ENCODE data around the gene GEN1.
A peak's percentile ranks its signal among the peaks of the same experiment; 100 is the strongest.

The GEN1 gene, protein sequence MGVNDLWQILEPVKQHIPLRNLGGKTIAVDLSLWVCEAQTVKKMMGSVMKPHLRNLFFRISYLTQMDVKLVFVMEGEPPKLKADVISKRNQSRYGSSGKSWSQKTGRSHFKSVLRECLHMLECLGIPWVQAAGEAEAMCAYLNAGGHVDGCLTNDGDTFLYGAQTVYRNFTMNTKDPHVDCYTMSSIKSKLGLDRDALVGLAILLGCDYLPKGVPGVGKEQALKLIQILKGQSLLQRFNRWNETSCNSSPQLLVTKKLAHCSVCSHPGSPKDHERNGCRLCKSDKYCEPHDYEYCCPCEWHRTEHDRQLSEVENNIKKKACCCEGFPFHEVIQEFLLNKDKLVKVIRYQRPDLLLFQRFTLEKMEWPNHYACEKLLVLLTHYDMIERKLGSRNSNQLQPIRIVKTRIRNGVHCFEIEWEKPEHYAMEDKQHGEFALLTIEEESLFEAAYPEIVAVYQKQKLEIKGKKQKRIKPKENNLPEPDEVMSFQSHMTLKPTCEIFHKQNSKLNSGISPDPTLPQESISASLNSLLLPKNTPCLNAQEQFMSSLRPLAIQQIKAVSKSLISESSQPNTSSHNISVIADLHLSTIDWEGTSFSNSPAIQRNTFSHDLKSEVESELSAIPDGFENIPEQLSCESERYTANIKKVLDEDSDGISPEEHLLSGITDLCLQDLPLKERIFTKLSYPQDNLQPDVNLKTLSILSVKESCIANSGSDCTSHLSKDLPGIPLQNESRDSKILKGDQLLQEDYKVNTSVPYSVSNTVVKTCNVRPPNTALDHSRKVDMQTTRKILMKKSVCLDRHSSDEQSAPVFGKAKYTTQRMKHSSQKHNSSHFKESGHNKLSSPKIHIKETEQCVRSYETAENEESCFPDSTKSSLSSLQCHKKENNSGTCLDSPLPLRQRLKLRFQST

DNA sequence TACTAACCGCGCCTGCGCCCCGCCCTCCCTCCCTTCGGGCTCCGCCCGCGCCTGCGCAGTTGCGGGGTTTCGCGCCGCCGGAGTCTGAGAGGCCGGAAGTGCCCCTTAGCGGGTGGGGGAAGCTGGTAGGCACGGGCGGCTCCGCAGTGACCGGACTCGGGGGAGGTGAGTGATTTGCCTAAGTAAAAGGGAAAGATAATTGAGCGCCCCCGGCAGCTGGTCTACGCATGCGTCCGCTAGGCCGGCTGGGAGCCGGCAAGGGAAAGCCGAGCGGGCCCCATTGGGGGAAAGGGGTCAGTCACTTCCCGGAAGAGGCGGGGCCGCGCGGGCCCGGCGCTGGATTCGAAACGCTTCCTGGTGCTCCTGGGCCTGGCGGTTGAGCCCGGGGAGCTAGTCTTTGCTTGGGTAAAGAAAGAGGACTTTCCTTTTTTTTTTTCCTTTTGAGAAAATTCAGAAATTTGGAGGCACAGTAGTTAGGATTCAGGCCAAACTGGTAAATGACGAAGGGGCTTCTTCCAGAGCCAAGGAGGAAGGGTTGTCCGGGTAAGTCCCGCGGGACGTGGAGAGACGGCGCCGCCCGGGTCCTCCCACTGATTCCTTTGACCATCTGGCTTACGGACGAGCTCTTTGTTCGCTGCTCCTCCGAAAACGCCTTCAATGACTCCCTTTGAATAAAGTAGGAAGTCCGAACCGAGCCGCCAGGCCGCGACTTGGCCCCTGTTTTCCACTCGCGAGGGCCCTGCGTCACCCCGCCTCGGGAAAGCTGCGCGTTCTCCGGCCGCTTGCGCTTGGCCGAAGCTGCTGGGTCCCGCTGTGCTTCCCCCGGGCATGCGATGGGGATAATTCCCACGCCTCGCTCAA lies at the start of gene GEN1, which contains the start of gene SMC6:
Gene GEN1, plus strand, starts transcription at position 336 of the 861 bp plus-strand sequence. CDS start 5,806 bp downstream, outside the sequence.
Gene SMC6, minus strand, starts transcription at position 8 of the 861 bp plus-strand sequence. CDS start 7,864 bp downstream, outside the sequence.
- H3K4me3 ChIP-seq (ENCODE audit: low read depth, low read length) = peak within 1 kb of the TSS; percentile 64
- TF ChIP-seq, protein P1, sequence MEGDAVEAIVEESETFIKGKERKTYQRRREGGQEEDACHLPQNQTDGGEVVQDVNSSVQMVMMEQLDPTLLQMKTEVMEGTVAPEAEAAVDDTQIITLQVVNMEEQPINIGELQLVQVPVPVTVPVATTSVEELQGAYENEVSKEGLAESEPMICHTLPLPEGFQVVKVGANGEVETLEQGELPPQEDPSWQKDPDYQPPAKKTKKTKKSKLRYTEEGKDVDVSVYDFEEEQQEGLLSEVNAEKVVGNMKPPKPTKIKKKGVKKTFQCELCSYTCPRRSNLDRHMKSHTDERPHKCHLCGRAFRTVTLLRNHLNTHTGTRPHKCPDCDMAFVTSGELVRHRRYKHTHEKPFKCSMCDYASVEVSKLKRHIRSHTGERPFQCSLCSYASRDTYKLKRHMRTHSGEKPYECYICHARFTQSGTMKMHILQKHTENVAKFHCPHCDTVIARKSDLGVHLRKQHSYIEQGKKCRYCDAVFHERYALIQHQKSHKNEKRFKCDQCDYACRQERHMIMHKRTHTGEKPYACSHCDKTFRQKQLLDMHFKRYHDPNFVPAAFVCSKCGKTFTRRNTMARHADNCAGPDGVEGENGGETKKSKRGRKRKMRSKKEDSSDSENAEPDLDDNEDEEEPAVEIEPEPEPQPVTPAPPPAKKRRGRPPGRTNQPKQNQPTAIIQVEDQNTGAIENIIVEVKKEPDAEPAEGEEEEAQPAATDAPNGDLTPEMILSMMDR (IDR thresholded peaks at IDR 0.05; ENCODE audit: low read depth, low read length, missing control alignments) = no peak
- DNase-seq (ENCODE audit: low read depth) = peak; percentile 89

DNA sequence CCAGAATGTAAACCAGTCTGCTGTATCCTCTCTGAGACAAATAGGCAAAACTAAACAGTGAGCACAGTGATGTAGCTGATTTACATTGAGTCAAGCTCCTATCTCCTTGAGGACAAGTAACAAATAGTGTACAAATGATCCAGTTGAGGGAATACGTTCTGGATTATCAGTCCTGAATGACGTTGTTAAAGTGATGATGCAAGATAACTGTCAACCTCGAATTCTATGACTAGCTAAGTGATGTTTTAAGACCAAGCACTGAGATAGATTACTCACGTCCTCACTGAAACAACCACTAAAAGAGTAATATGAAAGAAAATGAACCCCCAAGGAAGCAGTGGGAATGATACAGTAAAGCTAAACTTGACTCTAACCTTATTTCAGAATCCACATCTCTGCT lies 47.1 kb upstream of the GEN1 start:
- H3K4me3 ChIP-seq (ENCODE audit: low read depth, low read length) = no peak overlapping the region
- TF ChIP-seq, protein P1 (IDR thresholded peaks at IDR 0.05; ENCODE audit: low read depth, low read length, missing control alignments) = no peak
- no peak for DNase-seq (ENCODE audit: low read depth)

DNA sequence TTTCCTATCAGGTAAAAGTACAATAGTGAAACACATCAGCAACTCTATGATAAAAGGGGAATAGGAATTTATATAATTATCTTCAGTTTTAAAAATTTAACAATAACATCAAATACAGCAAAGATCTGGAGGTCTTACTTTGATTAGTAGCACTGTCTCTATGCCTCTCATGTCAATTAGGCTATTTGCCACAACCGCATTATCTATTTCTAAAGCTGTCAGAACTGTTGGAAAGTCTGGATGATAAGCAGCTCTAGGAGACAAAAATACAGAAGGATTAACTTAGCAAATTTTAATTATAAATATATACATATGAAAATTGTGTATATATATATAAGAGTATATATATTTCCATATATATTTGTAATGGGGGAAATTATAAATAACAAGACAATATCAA lies 45.4 kb upstream of the GEN1 start:
- TF ChIP-seq, protein P1 (IDR thresholded peaks at IDR 0.05; ENCODE audit: low read depth, low read length, missing control alignments) = no peak
- H3K4me3 ChIP-seq (ENCODE audit: low read depth, low read length) = no peak overlapping the region
- no peak for DNase-seq (ENCODE audit: low read depth)

DNA sequence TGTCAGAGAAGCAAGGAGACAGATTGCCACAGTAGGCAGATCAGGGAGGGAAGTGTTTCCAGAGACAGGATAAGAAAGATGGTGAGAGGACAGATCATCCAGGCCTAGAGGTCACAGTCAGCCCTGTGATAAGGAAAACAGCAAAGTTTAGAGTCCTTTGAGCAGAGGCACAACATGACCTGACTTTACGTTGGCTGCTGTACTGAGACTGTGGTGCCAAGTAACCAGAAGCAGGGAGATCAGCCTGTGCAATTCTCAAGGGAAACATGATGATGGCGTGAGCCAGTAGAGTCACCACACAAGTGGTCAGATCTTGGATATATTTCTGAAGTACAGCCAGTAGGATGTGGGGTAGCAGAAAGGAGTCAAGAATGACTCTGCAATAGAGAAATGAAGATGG lies 44.0 kb upstream of the GEN1 start:
- TF ChIP-seq, protein P1 (IDR thresholded peaks at IDR 0.05; ENCODE audit: low read depth, low read length, missing control alignments) = no peak
- no peak for DNase-seq (ENCODE audit: low read depth)

DNA sequence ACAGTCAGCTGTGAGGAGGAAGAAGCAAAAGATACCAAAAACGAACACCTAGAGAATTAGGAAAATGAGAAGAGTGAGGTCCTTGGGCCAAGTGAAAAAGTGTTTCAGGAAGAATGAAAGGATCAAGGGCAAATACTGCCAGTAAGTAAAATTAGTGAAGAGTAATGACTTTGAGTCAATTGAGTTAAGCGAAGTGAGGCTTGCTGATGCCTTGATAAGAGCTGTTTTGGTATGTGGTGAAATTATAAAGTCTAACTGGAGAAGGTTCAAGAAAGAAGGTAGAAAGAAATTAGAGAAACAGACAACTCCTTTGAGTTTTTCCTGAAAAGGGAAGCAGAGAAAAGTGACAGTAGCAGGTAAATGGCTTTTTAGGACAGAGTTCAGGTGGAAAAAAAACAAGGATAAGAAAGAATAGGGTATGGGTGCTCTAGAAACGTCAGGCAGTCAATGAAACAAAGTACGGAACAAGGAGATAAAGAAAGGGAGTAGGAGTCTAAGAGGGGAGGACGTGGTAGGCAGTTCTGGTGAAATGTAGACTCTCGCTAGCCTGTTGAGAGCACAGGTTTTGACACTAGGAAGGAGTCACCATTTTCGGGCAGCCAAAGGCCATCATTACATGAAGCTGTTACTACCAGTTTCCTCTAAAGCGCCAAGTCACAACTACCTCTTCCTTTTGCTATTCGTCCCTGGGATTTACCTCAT lies 43.2 kb upstream of the GEN1 start:
- DNase-seq (ENCODE audit: low read depth) = no peak
- H3K4me3 ChIP-seq (ENCODE audit: low read depth, low read length) = no peak overlapping the region
- TF ChIP-seq, protein P1 (IDR thresholded peaks at IDR 0.05; ENCODE audit: low read depth, low read length, missing control alignments) = no peak

More for the DNA sequence above, 44.0 kb upstream of the GEN1 start:
- H3K4me3 ChIP-seq (ENCODE audit: low read depth, low read length) = no peak overlapping the region

DNA sequence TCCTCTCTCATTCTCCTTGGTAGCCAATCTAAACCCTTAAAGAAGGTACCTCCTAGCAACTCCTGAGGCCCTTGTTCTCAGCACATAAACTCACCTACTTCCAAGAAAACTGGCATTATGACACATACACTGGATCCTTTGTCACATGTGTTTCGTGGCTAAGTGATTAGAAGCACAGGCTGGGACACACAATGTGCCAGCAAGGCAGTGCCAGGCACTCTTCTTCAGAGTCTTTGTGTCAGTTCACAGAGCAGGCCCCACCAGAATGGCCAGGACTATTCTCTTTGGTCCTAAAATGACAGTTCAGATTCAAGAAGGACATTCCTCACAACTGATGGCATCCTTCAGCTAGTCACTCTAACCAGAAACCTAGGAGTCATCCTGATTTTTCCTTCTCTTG lies 40.6 kb upstream of the GEN1 start:
- TF ChIP-seq, protein P1 (IDR thresholded peaks at IDR 0.05; ENCODE audit: low read depth, low read length, missing control alignments) = no peak
- no peak overlapping the region for H3K4me3 ChIP-seq (ENCODE audit: low read depth, low read length)
- no peak for DNase-seq (ENCODE audit: low read depth)

Measured in GM12864 (cell line).